Ovary (tissue), 3 donors: Measurements from ENCODE around the gene SLC35D2.

Experiments used
- CTCF ChIP-seq, 3 donors: fragments of 450-650 bp in 2 of 3; fragments of 200-600 bp in 1 of 3; IDR thresholded peaks; one replicate each; pipeline versions ENCODE4 v1.5.1 to v1.8.0; 2016 to 2022; ENCODE audit warnings: antibody characterized with exemption in 3 of 3, mild to moderate bottlenecking in 1 of 3
- EP300 ChIP-seq: sonication (generic); formaldehyde crosslinking; IDR thresholded peaks from one replicate; pipeline ENCODE4 v1.6.1; 2017; ENCODE audit warnings: antibody characterized with exemption
- POLR2A ChIP-seq: fragments of 450-650 bp; IDR thresholded peaks from one replicate; pipeline ENCODE4 v1.6.1; 2017; ENCODE audit warnings: antibody characterized with exemption, mild to moderate bottlenecking, moderate library complexity
- donor health status: DM: no; HTN: no; CAD: no.

- TF ChIP-seq CTCF (IDR thresholded peaks at IDR 0.05) (no peak), EP300 (no peak), POLR2A (no peak)
These were observed at the start of gene SLC35D2 for GRCh38 chr9:96383165-96383942.
